Ramos (cell line): Measurements from ENCODE around the gene MARK2.

Experiments
- in situ Hi-C: fragments of 300-500 bp; cut with MboI; formaldehyde crosslinking; loops from one replicate; pipeline ENCODE4 v1.14.3; 2022; ENCODE audit warnings: low sequenced_read_pairs; ENCODE audit not compliant: unreplicated experiment

MARK2 gene

GRCh38 chr11:63875506-63876065 is 36.7 kb downstream of the MARK2 start:
- in situ Hi-C loops = no loop called here

DNA sequence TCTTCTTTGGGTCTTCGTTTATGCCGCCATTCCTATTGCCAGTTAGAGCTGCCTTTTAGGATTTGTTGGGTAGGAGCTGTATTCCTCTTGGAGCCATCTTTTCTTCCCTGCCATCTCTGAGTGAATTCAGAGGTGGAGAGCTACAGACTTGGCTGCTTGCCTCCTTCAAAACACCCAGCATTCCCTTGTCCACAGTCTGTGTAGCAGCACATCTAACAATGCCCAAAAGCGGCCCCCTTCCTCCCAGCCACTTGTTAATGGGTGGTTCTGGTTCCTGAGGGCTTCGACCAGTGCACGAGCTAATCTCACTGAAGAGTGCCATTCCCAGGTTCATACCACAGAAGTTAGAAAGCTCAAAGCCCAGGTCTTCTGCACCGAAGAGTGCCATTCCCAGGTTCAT is 37.7 kb downstream of the MARK2 start:
- in situ Hi-C loops = no loop called here

DNA sequence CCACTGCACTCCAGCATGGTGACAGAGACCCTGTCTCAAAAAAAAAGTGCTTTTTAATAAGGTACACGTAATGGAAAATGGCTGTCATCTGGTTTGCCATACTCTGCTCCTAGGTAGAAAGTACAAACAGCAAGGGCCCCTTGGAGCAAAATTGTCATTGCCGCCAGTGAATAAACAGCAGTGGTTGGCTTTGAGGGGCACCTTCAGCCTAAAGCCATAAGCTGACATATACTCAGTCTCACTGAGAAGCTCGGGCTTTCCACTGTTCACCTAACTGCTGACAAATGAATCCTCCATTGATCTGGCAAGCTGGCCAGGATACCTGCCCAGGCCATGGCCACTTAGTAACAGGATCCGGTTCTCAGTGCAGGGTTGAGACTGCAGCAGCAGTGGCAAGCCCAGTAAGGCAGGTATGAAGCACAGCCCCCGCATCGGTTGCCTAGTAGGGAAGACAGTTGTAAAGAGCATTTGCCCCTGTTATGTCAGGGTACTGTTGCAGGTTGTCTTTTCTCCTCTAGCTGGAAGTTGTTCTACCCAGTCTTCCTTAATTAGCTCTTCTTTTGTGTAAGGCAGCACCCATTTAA is 38.8 kb downstream of the MARK2 start:
- in situ Hi-C loops = no loop called here

DNA sequence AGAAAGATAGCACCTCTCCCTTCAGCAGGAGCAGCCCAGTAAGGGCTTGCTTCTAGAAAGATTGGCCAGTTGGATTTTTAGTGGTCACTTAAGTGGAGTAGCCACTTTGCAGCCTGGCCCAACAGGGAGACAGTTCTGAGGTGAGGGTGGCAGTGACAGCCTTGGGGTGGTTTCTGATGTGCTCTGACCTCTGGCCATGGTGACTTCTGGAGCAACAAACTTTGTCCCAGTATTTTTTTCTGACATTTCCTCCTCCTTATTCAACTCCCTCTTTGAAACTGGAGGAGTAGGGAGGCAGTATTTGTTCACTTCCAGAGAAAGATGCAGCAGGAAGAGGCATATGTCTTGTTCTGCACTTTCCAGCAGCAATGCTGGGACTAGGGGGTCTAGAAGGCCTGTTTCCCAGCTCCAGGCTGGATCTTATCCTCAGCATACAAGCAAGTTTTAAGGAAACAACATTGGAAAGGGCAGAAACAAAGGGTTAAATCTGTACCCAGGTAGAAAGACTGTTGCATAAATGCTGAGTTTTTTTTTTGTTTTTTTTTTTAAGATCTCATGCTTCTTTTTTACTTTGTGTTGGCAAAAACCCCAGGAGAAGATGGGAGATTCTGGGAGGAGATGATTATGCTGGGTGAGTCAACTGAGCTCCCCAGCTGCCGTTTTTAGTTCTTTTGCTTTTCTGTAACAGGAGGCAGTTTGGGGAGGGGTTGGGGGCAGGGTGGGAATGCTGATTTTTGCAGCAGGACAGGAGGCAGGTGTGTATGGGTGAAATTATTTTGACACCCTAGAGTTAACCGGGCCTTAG is 40.9 kb downstream of the MARK2 start:
- in situ Hi-C loops = no loop called here

GRCh38 chr11:63880403-63880790 is 41.5 kb downstream of the MARK2 start:
- in situ Hi-C loops = no loop called here

GRCh38 chr11:63882555-63883242 is 43.8 kb downstream of the MARK2 start:
- in situ Hi-C loops = no loop called here

GRCh38 chr11:63883791-63884190 is 44.9 kb downstream of the MARK2 start:
- in situ Hi-C loops = no loop called here

DNA sequence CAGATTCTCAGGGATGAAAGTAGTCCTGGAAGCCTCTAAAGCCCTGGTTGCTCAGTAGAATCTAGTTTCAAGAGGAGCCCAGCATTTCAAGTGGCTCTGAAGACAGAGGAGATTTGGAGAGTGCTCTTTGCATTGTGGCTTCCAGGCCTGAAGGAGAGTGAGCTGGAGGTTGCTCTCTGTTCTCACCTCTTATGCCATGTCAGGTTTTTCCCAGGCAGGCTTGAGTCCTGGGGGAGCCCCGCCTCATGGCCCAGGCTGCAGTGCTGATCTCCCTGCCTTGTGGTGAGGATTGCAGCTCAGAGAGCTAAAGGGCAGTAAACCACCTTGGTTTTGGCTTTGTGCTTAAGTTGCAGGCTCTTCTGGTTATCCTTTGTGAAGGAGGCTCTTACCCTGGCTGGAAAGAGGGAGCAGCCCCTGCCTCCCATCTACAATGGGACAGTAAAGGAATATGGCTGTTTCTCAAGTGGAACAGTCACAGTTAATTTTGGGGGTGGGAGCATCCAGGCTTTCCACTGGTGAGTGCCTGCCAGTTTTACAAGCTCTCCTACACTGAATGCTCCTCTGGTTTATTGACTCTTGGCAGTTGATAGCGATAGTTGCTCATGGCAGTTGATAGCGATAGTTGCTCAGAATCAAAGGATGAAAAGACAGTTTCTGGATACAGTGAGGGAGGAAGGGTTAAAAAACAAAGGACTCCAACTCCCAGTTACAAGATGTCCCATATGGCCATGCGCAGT is 45.5 kb downstream of the MARK2 start:
- in situ Hi-C loops = no loop called here

- in situ Hi-C loops = no loop called here
Observed at GRCh38 chr11:63887386-63887999, 48.6 kb downstream of the MARK2 start.

GRCh38 chr11:63888170-63889086 is 49.5 kb downstream of the MARK2 start:
- in situ Hi-C loops = no loop called here

DNA sequence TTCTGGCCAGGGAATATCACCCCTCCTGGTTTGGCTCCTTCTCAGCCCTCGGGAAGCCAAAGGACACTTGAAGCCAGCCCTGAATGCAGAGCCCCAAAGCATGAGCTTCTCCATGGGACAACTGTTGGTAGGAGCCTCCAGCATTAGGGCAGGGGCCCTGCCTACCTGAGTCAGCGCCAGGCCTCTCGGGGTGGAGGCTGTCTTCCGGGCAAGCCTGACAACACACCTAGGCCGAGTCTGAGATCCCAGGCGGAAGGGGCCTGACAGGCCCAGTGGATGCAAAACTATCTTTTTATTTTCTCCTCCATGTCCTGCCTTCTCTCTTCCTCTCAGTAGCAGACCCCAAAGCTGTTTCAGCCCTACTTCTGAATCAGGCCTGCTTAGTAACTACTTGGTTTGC is 50.4 kb downstream of the MARK2 start:
- in situ Hi-C loops = no loop called here

- in situ Hi-C loops = no loop called here
Observed at GRCh38 chr11:63890368-63890767, 51.5 kb downstream of the MARK2 start.

DNA sequence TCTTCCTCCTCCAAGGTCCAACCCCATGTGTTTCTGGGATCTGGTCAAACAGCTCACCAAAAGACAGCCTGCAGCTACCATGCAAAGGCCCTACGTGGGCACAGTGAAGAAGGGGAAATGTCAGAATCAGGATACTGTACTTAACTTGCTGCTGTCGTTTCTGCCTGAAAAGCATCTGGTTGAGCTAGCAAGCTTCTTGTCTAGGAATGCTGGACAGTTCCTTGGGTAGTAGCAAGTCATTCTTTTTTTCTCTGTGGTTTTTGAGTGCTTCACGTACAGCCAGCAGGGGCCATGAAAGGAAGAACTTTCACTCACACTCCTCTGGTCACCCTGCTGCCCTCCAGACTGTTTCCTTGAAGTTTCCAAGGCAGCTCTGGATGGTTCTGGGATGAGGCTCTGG is 53.3 kb downstream of the MARK2 start:
- in situ Hi-C loops = no loop called here

DNA sequence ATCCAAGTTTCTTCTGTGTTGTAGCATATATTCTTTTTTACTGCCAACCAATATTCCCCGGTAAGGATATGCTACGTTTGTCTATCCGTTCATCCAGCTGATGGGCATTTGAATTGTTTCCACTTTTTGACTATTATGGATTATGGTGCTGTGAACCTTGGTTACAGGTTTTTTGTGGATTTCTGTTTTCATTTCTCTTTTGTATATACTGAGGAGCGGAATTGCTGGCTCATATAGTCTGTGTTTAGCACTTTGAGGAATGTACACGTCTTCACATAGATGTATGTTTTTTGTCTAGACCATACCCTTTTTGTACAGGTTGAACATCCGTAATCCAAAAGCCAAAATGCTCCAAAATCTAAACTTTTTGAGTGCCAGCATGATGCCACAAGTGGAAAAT is 54.4 kb downstream of the MARK2 start:
- in situ Hi-C loops = no loop called here

DNA sequence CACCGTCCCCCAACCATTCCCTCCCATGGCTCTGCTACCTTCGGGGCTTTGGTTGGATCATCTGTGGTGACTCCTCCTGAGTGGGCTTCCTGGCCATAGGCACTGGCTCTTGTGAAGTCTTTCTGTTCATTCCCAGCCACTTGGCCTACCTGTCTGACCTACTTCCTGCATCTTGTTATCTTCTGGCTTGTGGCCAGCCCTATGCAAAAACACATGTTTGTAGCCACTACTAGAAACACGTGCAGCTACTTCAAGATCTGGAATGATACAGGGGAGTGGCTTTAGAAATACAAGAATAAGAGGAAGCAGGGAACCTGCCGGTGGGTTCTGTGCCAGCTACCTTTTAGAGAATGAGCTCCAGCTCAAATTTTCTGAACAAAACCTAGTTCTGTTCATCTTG is 57.2 kb downstream of the MARK2 start:
- in situ Hi-C loops = no loop called here

DNA sequence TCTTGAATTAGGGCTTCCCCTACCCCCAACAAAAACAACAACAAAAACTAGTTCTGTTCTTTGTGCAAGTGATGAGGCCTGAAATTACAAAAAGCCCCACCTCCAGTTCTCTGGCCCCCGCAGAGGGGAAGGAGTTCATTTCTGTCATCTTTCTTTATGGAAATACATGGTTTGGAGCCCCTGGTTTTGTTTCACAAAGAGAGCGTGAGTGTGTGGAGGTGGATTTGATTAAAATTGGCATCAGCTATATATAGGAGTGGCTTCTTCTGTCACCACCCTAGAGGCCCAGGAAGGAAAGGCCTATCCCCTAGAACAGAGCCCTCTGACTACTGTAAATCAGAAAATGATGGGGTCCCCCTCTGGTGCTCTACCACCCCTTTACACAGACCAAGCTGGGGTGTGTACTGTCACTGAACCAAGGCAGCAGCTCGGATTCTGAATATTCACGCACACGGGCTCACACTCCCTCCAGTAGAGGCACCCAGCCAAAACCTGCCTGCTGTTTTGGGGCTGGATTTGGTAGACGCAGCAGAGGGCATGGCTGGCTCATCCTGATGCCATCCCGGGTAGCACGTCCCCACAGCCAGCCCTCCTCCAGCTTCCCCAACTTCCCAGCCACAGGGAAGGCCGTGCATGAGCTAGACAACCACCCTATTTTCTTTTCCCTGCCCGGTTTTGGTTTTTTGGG is 58.7 kb downstream of the MARK2 start:
- in situ Hi-C loops = no loop called here

DNA sequence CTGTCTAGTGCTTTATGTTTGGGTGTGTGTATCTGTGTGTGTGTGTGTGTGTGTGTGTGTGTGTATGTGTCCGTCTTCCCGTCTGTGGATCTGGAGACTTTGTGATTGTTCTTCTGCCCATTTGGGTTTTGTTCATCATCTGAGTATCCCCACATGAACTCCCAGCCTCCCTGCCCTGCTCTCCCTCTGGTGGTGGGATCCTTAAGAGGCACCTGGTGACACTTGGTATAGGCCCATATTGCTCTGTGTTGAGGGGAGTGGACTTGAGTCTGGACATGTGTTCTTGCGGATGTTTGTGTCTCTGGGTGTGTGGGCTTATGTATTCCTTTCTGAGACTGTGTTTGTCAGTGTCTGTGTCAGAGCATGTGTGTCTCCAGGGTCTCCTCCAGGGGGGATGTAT is 62.8 kb downstream of the MARK2 start:
- in situ Hi-C loops = no loop called here

DNA sequence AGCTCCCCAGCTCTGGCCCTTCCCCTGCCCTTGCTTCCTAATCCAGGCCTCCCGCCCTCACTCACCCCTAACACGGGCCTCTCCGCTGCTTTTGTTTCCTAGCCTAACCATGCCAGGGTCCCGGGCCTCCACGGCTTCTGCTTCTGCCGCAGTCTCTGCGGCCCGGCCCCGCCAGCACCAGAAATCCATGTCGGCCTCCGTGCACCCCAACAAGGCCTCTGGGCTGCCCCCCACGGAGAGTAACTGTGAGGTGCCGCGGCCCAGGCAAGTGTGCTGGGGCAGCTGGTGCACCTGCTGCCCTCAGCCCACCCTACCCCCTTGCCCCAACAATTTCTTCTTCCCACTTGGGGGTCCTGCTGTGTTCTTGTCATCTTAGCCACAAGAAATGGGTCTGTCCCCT is 65.0 kb downstream of the MARK2 start:
- in situ Hi-C loops = no loop called here

- in situ Hi-C loops = no loop called here
Observed at GRCh38 chr11:63904743-63905142, 65.8 kb downstream of the MARK2 start.
